Measurements from ENCODE around the gene APEH.

DNA sequence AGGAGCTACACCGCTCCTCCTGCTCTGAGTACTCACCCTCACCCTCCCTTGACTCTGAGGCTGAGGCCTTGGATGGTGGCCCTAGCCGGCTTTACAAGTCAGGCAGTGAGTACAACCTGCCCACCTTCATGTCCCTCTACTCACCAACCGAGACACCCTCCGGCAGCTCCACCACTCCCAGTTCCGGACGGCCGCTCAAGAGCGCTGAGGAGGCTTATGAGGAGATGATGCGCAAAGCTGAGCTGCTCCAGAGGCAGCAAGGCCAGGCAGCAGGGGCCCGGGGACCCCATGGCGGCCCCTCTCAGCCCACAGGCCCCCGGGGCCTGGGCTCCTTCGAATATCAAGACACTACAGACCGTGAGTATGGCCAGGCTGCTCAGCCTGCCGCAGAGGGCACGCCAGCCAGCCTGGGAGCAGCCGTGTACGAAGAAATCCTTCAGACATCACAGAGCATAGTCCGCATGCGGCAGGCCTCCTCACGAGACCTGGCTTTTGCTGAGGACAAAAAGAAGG is 21.2 kb upstream of the APEH start:
- TF ChIP-seq, protein P1, sequence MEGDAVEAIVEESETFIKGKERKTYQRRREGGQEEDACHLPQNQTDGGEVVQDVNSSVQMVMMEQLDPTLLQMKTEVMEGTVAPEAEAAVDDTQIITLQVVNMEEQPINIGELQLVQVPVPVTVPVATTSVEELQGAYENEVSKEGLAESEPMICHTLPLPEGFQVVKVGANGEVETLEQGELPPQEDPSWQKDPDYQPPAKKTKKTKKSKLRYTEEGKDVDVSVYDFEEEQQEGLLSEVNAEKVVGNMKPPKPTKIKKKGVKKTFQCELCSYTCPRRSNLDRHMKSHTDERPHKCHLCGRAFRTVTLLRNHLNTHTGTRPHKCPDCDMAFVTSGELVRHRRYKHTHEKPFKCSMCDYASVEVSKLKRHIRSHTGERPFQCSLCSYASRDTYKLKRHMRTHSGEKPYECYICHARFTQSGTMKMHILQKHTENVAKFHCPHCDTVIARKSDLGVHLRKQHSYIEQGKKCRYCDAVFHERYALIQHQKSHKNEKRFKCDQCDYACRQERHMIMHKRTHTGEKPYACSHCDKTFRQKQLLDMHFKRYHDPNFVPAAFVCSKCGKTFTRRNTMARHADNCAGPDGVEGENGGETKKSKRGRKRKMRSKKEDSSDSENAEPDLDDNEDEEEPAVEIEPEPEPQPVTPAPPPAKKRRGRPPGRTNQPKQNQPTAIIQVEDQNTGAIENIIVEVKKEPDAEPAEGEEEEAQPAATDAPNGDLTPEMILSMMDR (IDR thresholded peaks at IDR 0.05; ENCODE audit: low read depth, low read length) = no peak
- TF ChIP-seq EZH2phosphoT487 (IDR thresholded peaks at IDR 0.05; ENCODE audit: low read depth) = no peak
